Osteocyte (in vitro differentiated cells): ENCODE measurements around the gene RNF32. TPM values are rescaled to one million over a fixed set of nuclear protein-coding genes. Genes with fewer than 3 reads are reported as not detected.
"Not testable (repeated sequence)": the region's sequence is repeated elsewhere in the genome, so short reads cannot be mapped to it uniquely, and the experiment has no call there.

Source experiments
- DNase-seq: peaks from one replicate; pipeline ENCODE4 v3.0.0; 2021; ENCODE audit warnings: mixed read lengths; ENCODE audit not compliant: unreplicated experiment; ENCODE audit errors: extremely low spot score
- H3K27ac Mint-ChIP-seq: one replicate; pipeline ENCODE4 v1.8.0; 2021; ENCODE audit warnings: mild to moderate bottlenecking, mixed read lengths; ENCODE audit not compliant: unreplicated experiment
- H3K27me3 Mint-ChIP-seq: one replicate; pipeline ENCODE4 v1.8.0; 2021; ENCODE audit warnings: mixed read lengths; ENCODE audit not compliant: unreplicated experiment
- H3K36me3 Mint-ChIP-seq: one replicate; pipeline ENCODE4 v1.8.0; 2021; ENCODE audit warnings: mixed read lengths; ENCODE audit not compliant: unreplicated experiment
- H3K4me1 Mint-ChIP-seq: one replicate; pipeline ENCODE4 v1.8.0; 2021; ENCODE audit warnings: mixed read lengths; ENCODE audit not compliant: unreplicated experiment
- H3K4me3 Mint-ChIP-seq: one replicate; pipeline ENCODE4 v1.8.0; 2021; ENCODE audit warnings: mild to moderate bottlenecking, moderate library complexity, mixed read lengths; ENCODE audit not compliant: unreplicated experiment
- H3K9me3 Mint-ChIP-seq: one replicate; pipeline ENCODE4 v1.8.0; 2021; ENCODE audit warnings: mixed read lengths; ENCODE audit not compliant: unreplicated experiment
- CTCF ChIP-seq: fragments of 200-600 bp; sonication (generic); IDR thresholded peaks from 2 replicates; pipeline ENCODE4 v1.5.0; 2021; ENCODE audit warnings: antibody characterized with exemption, mild to moderate bottlenecking, moderate library complexity
- total RNA-seq: library from RNA; stranded (reverse); gene quantifications from 2 replicates; pipeline ENCODE4 v1.2.1, GENCODE V29; 2021

RNF32 gene
- total RNA-seq, 1 donor from 2014 or later = 1.7 TPM

- H3K27ac Mint-ChIP-seq = no peak overlapping the region
- H3K27me3 Mint-ChIP-seq = peaks cover 24% of the 10 kb centered on the region
- no peak for TF ChIP-seq CTCF
- H3K4me1 Mint-ChIP-seq = peaks cover 8% of the 10 kb centered on the region
- no peak overlapping the region for H3K4me3 Mint-ChIP-seq
- peaks cover 12% of the 10 kb centered on the region for H3K9me3 Mint-ChIP-seq
- DNase-seq = no peak
- peaks cover 5% of the 10 kb centered on the region for H3K36me3 Mint-ChIP-seq
Observed at GRCh38 chr7:156618078-156618779, 22.3 kb upstream of the RNF32 start.

DNA sequence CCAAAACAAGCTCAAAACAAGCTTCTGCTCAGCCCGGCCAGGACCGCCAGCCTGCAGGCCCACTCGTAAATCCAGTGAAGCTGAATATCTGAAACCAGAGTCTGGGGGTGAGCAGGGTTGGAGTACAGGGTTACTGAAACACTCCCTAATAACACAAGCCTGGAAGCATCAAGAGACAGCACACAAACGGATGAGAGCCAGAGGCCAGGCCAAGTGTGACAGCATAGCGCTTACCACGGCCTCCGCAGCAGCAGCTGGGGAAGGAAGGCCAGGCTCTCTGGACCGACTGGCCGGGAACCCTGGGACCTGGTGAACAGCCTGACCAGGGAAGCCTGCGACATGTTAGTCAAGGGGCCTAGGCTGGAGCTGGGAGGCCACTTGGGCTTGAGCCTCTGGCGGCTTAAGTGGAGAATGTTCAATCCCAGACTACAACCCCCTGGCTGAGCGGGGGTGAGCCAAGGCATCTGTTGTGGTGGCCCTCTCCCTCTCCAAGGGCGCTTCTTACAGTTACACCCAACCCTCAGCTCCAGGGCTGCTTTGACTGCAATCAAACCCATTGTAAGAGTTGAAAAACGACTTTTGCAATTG lies 21.7 kb upstream of the RNF32 start:
- H3K4me1 Mint-ChIP-seq = peaks cover 8% of the 10 kb centered on the region
- H3K36me3 Mint-ChIP-seq = peaks cover 5% of the 10 kb centered on the region
- H3K9me3 Mint-ChIP-seq = peaks cover 16% of the 10 kb centered on the region
- no peak overlapping the region for H3K27ac Mint-ChIP-seq
- peaks cover 24% of the 10 kb centered on the region for H3K27me3 Mint-ChIP-seq
- no peak for DNase-seq
- H3K4me3 Mint-ChIP-seq = no peak overlapping the region
- no peak for TF ChIP-seq CTCF

DNA sequence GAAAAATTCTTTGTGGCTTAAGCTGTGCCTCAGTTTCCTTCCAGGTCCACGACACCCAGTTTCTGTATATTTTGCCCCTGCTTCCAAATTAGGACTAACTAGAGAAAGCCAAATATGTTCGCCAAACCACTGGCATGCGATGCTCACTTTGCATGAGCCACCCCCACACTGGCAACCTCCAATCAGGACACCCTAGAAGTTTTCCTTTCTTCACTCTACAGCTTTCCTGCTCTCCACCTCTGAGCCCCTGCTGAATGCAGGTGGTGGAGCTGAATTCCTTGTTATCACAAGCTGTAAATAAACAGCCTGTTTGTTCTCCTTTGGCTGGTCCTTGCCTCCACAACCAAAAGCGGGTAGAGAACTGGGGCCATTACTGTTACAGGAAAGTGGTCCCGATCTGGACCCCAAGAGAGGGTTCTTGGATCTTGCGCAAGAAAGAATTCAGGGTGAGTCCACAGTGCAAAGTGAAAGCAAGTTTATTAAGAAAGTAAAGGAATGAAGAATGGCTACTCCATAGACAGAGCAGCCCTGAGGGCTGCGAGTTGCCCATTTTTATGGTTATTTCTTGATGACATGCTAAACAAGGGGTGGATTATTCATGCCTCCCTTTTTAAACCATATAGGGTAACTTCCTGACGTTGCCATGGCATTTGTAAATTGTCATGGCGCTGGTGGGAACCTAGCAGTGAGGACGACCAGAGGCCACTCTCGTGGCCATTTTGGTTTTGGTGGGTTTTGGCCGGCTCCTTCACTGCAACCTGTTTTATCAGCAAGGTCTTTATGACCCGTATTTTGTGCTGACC lies 20.9 kb upstream of the RNF32 start:
- Mint-ChIP-seq H3K27me3 (peaks cover 24% of the 10 kb centered on the region), H3K9me3 (peaks cover 16% of the 10 kb centered on the region)
- not testable (repeated sequence) for H3K36me3 Mint-ChIP-seq, H3K4me3 Mint-ChIP-seq, H3K4me1 Mint-ChIP-seq, DNase-seq, H3K27ac Mint-ChIP-seq

GRCh38 chr7:156620291-156620675 lies 20.3 kb upstream of the RNF32 start:
- TF ChIP-seq CTCF = no peak

DNA sequence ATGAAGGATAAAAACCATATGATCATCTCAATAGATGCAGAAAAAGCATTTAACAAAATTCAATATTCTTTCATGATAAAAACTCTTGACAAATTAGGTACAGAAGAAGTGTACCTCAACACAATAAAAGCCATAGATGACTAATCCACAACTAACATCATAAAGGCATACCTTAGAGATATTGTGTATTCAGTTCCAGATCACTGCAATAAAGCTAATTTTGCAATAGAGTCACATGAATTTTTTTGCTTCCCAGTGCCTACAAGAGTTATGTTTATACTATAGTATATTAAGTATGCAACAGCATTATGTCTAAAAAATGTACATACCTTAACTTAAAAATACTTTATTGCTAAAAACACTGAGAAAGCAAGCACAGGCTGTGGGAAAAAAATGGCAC lies 18.9 kb upstream of the RNF32 start:
- H3K36me3 Mint-ChIP-seq = peaks cover 5% of the 10 kb centered on the region
- no peak overlapping the region for H3K4me3 Mint-ChIP-seq
- H3K27ac Mint-ChIP-seq = no peak overlapping the region
- no peak for TF ChIP-seq CTCF
- no peak for DNase-seq
- peaks cover 6% of the 10 kb centered on the region for H3K4me1 Mint-ChIP-seq
- H3K27me3 Mint-ChIP-seq = peaks cover 13% of the 10 kb centered on the region
- H3K9me3 Mint-ChIP-seq = peaks cover 16% of the 10 kb centered on the region

More at GRCh38 chr7:156620291-156620675, 20.3 kb upstream of the RNF32 start:
- no peak for DNase-seq
- H3K27me3 Mint-ChIP-seq = peaks cover 19% of the 10 kb centered on the region
- H3K27ac Mint-ChIP-seq = no peak overlapping the region
- H3K4me1 Mint-ChIP-seq = peaks cover 8% of the 10 kb centered on the region
- peaks cover 16% of the 10 kb centered on the region for H3K9me3 Mint-ChIP-seq
- H3K4me3 Mint-ChIP-seq = no peak overlapping the region
- peaks cover 5% of the 10 kb centered on the region for H3K36me3 Mint-ChIP-seq
